ENCODE results near the gene TEAD1. TPM values are rescaled to one million over a fixed set of nuclear protein-coding genes. Genes with fewer than 3 reads are reported as not detected.

TEAD1 gene
- total and polyA plus RNA-seq, 9 of the 15 experiments (the other 6 are each of a cell fraction or from before 2014, with no cell fraction given) = 1.7 to 17.7 (median 10.8) TPM

DNA sequence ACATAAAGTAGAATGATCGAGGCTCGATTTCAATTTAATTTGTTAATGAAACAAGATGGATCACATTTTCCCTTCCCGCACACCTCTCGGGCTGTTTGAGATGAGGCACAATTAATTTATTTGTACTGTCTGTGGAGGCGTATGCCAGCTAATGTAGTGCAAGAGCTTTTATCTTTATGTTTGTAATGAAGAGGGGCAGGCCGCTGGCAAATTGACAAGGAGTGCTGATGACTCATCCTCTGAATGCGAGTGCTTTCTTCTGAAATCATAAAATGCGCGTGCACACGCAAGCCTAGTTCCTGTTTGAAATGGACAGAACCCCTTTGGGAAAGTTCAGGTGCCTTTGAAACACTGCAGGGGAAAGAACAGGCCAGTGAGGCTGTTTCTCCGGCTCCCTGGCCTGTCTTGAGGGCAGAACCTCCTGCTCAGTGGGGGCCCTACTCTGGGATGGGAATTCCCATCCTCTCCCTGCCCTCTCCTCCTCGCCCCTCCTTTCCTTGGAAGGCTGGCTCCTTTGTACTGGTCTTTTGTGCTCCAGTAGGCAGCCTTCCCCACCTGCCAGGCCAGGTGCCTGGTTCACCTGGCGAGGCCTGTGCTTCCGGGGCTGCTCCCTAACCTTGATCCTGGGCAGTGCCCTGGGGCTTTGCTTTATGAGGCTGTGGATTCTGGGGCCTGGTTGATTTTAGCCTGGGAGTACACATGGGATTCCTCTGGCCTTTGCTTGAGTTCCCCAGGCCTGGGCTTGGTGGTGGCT, 50.3 kb downstream of the TEAD1 start (continued):
- TF ChIP-seq ZNF197 (CRISPR knock-in tag; IDR thresholded peaks at IDR 0.05; ENCODE audit: low read depth) (no peak), CBX8 (IDR thresholded peaks at IDR 0.05; ENCODE audit: borderline replicate concordance, extremely low read depth, low read depth, low read length, poor library complexity, severe bottlenecking) (no peak), RBM34 (IDR thresholded peaks at IDR 0.05; ENCODE audit: borderline replicate concordance, insufficient read depth, low read length) (no peak), FOXP1 (CRISPR knock-in tag; IDR thresholded peaks at IDR 0.05) (no peak), USF1 (CRISPR knock-in tag; IDR thresholded peaks at IDR 0.05) (no peak), NUFIP1 (IDR thresholded peaks at IDR 0.05; ENCODE audit: partially characterized antibody) (no peak), COPS2 (conservative IDR thresholded peaks at IDR 0.05) (no peak), TCF3 (CRISPR knock-in tag; IDR thresholded peaks at IDR 0.05) (0 out of 2 replicates have a peak, but pooled peaks have one; percentile 5), ZNF717 (CRISPR knock-in tag; IDR thresholded peaks at IDR 0.05) (no peak), SP1 (CRISPR knock-in tag; IDR thresholded peaks at IDR 0.05) (peak; percentile 23; the same call in 1 of the 2 replicates), ZNF224 (CRISPR knock-in tag; IDR thresholded peaks at IDR 0.05) (no peak), MED1 (CRISPR knock-in tag; IDR thresholded peaks at IDR 0.05; ENCODE audit: borderline replicate concordance) (no peak), CHD2 (IDR thresholded peaks at IDR 0.05; ENCODE audit: low read depth, low read length) (no peak), ZNF263 (CRISPR knock-in tag; IDR thresholded peaks at IDR 0.05; ENCODE audit: borderline replicate concordance) (no peak), SIN3B (IDR thresholded peaks at IDR 0.05; ENCODE audit: low read depth) (no peak), ZBTB8A (IDR thresholded peaks at IDR 0.05; ENCODE audit: partially characterized antibody) (no peak), MTA2 (IDR thresholded peaks at IDR 0.05; ENCODE audit: low read depth) (no peak), FOXK2 (conservative IDR thresholded peaks at IDR 0.05 in 1 of 2, IDR thresholded peaks at IDR 0.05 in 1 of 2; ENCODE audit: low read depth in 2 of 2) (no peak), XRCC3 (IDR thresholded peaks at IDR 0.05) (no peak)
- TF ChIP-seq, protein P1, sequence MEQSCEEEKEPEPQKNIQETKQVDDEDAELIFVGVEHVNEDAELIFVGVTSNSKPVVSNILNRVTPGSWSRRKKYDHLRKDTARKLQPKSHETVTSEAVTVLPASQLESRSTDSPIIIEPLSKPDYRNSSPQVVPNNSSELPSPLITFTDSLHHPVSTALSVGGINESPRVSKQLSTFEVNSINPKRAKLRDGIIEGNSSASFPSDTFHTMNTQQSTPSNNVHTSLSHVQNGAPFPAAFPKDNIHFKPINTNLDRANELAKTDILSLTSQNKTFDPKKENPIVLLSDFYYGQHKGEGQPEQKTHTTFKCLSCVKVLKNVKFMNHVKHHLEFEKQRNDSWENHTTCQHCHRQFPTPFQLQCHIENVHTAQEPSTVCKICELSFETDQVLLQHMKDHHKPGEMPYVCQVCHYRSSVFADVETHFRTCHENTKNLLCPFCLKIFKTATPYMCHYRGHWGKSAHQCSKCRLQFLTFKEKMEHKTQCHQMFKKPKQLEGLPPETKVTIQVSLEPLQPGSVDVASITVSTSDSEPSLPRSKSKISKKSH (CRISPR knock-in tag; IDR thresholded peaks at IDR 0.05) = no peak
- TF ChIP-seq, protein P2, sequence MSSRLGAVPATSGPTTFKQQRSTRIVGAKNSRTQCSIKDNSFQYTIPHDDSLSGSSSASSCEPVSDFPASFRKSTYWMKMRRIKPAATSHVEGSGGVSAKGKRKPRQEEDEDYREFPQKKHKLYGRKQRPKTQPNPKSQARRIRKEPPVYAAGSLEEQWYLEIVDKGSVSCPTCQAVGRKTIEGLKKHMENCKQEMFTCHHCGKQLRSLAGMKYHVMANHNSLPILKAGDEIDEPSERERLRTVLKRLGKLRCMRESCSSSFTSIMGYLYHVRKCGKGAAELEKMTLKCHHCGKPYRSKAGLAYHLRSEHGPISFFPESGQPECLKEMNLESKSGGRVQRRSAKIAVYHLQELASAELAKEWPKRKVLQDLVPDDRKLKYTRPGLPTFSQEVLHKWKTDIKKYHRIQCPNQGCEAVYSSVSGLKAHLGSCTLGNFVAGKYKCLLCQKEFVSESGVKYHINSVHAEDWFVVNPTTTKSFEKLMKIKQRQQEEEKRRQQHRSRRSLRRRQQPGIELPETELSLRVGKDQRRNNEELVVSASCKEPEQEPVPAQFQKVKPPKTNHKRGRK (tag; IDR thresholded peaks at IDR 0.05) = no peak
- TF ChIP-seq, protein P3, sequence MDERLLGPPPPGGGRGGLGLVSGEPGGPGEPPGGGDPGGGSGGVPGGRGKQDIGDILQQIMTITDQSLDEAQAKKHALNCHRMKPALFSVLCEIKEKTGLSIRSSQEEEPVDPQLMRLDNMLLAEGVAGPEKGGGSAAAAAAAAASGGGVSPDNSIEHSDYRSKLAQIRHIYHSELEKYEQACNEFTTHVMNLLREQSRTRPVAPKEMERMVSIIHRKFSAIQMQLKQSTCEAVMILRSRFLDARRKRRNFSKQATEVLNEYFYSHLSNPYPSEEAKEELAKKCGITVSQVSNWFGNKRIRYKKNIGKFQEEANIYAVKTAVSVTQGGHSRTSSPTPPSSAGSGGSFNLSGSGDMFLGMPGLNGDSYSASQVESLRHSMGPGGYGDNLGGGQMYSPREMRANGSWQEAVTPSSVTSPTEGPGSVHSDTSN (CRISPR knock-in tag; IDR thresholded peaks at IDR 0.05; ENCODE audit: low read depth) = no peak
- TF ChIP-seq, protein P3 (tag; conservative IDR thresholded peaks at IDR 0.05; ENCODE audit: low read depth) = no peak; the same call in 1 of the 2 replicates
